ENCODE data around the gene KLF6. TPM values are rescaled to one million over a fixed set of nuclear protein-coding genes. Genes with fewer than 3 reads are reported as not detected.

The KLF6 gene
- total RNA-seq, 2 experiments from 2014 or later, result 19.2 to 43.0 TPM

DNA sequence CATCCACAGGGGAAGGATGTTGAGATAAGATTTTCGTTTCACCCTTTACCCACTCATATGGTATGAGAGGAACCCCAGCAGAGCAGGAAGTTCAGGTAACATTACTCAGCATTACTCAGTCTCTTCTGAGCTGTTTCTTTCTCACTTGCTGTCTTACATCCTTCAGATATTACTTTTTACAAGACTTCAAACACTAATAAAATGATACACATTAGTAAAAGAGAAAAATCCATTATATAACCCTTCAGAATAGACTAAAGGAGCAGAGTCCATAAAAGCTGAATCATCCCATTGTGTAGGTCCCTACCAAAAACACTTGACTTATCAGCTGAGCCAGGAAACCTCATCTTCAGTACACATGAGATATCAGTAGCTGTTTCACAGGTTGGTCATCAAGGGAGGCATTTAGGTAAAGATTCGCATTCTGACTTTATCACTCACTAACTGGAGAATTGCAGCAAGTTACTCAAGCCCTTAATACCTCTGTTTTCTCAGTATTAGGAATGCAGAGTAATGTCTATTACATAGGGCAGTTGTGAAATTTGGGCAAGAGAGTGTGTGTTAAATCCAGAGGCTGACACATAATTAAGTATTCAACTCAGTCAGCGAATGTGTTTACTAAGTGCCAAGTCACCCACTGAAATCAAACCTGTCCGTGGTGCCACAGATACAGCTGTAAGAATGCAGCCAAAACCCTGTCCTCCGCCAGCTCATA is 44.7 kb downstream of the KLF6 start:
- H3K36me3 ChIP-seq (ENCODE audit: insufficient read depth, low read length), result no peaks in the 10 kb centered on the region
- intact Hi-C loops (cut with micrococcal nuclease; ENCODE audit: unreplicated experiment), result no loop called here
- ChIA-PET POLR2A (interaction anchor here (0.5 to 1.2 kb wide), 9 partner anchors 9 to 518 kb away, joined by 3 to 9 read pairs (median 3); no protein-coding TSS in a partner anchor), CTCF (ENCODE audit: unreplicated experiment) (no interaction called here)
- BruUV-seq (replicated peaks), result no TSS peak
- no peak overlapping the region for H2AFZ ChIP-seq (ENCODE audit: low read length)
- TF ChIP-seq, protein P1, sequence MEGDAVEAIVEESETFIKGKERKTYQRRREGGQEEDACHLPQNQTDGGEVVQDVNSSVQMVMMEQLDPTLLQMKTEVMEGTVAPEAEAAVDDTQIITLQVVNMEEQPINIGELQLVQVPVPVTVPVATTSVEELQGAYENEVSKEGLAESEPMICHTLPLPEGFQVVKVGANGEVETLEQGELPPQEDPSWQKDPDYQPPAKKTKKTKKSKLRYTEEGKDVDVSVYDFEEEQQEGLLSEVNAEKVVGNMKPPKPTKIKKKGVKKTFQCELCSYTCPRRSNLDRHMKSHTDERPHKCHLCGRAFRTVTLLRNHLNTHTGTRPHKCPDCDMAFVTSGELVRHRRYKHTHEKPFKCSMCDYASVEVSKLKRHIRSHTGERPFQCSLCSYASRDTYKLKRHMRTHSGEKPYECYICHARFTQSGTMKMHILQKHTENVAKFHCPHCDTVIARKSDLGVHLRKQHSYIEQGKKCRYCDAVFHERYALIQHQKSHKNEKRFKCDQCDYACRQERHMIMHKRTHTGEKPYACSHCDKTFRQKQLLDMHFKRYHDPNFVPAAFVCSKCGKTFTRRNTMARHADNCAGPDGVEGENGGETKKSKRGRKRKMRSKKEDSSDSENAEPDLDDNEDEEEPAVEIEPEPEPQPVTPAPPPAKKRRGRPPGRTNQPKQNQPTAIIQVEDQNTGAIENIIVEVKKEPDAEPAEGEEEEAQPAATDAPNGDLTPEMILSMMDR (conservative IDR thresholded peaks at IDR 0.05; ENCODE audit: low read length), result no peak
- TF ChIP-seq EZH2phosphoT487 (IDR thresholded peaks at IDR 0.05; ENCODE audit: borderline replicate concordance, low read depth, low read length), result no peak
- no peak overlapping the region for H3K4me3 ChIP-seq (ENCODE audit: low read depth, low read length, poor library complexity, severe bottlenecking)
- H4K20me1 ChIP-seq (ENCODE audit: insufficient read depth, low read length), result no peaks in the 10 kb centered on the region
- no peaks in the 10 kb centered on the region for H3K9me3 ChIP-seq (ENCODE audit: low read length)
- no peak overlapping the region for H3K4me2 ChIP-seq (ENCODE audit: low read length)
- no peaks in the 10 kb centered on the region for H3K9me2 ChIP-seq (ENCODE audit: insufficient read depth, low read length)
- H3K4me1 ChIP-seq (ENCODE audit: insufficient read depth, low read length, poor library complexity, severe bottlenecking), result no peaks in the 10 kb centered on the region
- DNase-seq (ENCODE audit: low spot score), result no peak
- H3K27ac ChIP-seq (ENCODE audit: low read depth, low read length, poor library complexity, severe bottlenecking), result no peak overlapping the region
- H3K79me2 ChIP-seq (ENCODE audit: insufficient read depth, low read depth, low read length), result no peaks in the 10 kb centered on the region

DNA sequence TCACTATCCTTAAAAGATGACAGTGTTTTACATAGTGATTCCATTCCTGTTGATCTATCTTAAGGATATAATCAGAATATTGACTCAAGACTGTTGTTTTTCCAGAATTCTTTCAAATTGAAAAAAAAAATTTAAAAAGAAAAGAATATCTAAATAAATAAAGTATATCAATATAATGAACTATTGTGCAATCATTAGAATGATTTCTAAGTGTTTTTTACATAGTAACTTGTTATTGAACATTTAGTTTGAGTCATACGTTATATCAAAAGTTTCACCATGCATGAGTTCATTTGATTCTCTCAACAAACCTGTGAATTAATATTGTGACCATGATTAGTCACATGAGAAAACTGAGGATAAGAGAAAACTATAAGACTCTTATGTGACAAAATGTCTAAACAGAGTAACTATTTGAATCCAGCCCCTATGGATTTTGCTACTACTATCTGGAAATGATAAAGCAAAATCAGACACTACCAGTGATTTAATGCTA is 46.1 kb downstream of the KLF6 start:
- intact Hi-C loops (cut with micrococcal nuclease; ENCODE audit: unreplicated experiment), result no loop called here
- Histone ChIP-seq H3K4me1 (ENCODE audit: insufficient read depth, low read length, poor library complexity, severe bottlenecking) (no peaks in the 10 kb centered on the region), H3K9me2 (ENCODE audit: insufficient read depth, low read length) (no peaks in the 10 kb centered on the region), H3K79me2 (ENCODE audit: insufficient read depth, low read depth, low read length) (no peaks in the 10 kb centered on the region), H3K4me2 (ENCODE audit: low read length) (no peak overlapping the region), H4K20me1 (ENCODE audit: insufficient read depth, low read length) (no peaks in the 10 kb centered on the region), H3K4me3 (ENCODE audit: low read depth, low read length, poor library complexity, severe bottlenecking) (no peak overlapping the region), H2AFZ (ENCODE audit: low read length) (no peak overlapping the region), H3K36me3 (ENCODE audit: insufficient read depth, low read length) (no peaks in the 10 kb centered on the region), H3K27ac (ENCODE audit: low read depth, low read length, poor library complexity, severe bottlenecking) (no peak overlapping the region), H3K9me3 (ENCODE audit: low read length) (no peaks in the 10 kb centered on the region)
- ChIA-PET POLR2A (interaction anchor here (1.0 kb wide), 1 partner anchor 106 kb away, joined by 3 read pairs; no protein-coding TSS in a partner anchor), CTCF (ENCODE audit: unreplicated experiment) (no interaction called here)
- TF ChIP-seq EZH2phosphoT487 (IDR thresholded peaks at IDR 0.05; ENCODE audit: borderline replicate concordance, low read depth, low read length), result no peak
- TF ChIP-seq, protein P1 (conservative IDR thresholded peaks at IDR 0.05; ENCODE audit: low read length), result no peak
- BruUV-seq (replicated peaks), result no TSS peak
- DNase-seq (ENCODE audit: low spot score), result no peak

DNA sequence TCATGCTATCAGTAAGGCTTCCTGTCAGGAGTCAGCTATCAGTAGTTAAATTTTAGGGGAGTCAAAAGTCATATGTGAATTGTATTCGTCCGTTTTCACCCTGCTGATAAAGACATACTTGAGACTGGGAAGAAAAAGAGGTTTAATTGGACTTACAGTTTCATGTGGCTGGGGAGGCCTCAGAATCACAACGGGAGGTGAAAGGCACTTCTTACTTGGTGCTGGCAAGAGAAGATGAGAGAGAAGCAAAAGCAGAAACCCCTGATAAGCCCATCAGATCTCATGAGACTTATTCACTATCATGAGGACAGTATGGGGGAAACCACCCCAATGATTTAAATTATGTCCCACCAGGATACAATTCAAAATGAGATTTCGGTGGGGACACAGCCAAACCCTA is 47.1 kb downstream of the KLF6 start:
- Histone ChIP-seq H3K9me3 (ENCODE audit: low read length) (no peaks in the 10 kb centered on the region), H4K20me1 (ENCODE audit: insufficient read depth, low read length) (no peaks in the 10 kb centered on the region), H3K27ac (ENCODE audit: low read depth, low read length, poor library complexity, severe bottlenecking) (no peak overlapping the region), H2AFZ (ENCODE audit: low read length) (no peak overlapping the region), H3K79me2 (ENCODE audit: insufficient read depth, low read depth, low read length) (no peaks in the 10 kb centered on the region), H3K36me3 (ENCODE audit: insufficient read depth, low read length) (no peaks in the 10 kb centered on the region), H3K4me3 (ENCODE audit: low read depth, low read length, poor library complexity, severe bottlenecking) (no peak overlapping the region), H3K9me2 (ENCODE audit: insufficient read depth, low read length) (no peaks in the 10 kb centered on the region), H3K4me1 (ENCODE audit: insufficient read depth, low read length, poor library complexity, severe bottlenecking) (no peaks in the 10 kb centered on the region), H3K4me2 (ENCODE audit: low read length) (no peak overlapping the region)
- ChIA-PET CTCF (ENCODE audit: unreplicated experiment) (no interaction called here), POLR2A (interaction anchor here (0.7 kb wide), 1 partner anchor 15 kb away, joined by 3 read pairs; no protein-coding TSS in a partner anchor)
- BruUV-seq (replicated peaks), result no TSS peak
- no peak for DNase-seq (ENCODE audit: low spot score)
- intact Hi-C loops (cut with micrococcal nuclease; ENCODE audit: unreplicated experiment), result no loop called here
- TF ChIP-seq, protein P1 (conservative IDR thresholded peaks at IDR 0.05; ENCODE audit: low read length), result no peak
- no peak for TF ChIP-seq EZH2phosphoT487 (IDR thresholded peaks at IDR 0.05; ENCODE audit: borderline replicate concordance, low read depth, low read length)
